Stimulated activated naive CD4-positive, alpha-beta T cell treated with Interleukin-2 at 50 U/mL for 16 hours (primary cell): Measurements from ENCODE around the gene ZNF606.

Source experiments
- DNase-seq: peaks from one replicate; lab custom pipeline; 2025; lab: John Stamatoyannopoulos, UW

The ZNF606 gene

GRCh38 chr19:58002384-58003173, at the start of gene ZNF606:
ZNF606 (minus strand) TSS chr19:58002820; CDS start chr19:58001319, 1,501 bp downstream.
- DNase-seq: peak; percentile 76

- DNase-seq: no peak
Measured at GRCh38 chr19:58052256-58052655, 49.6 kb upstream of the ZNF606 start.

- no peak for DNase-seq
Measured at GRCh38 chr19:58047672-58048071, 45.1 kb upstream of the ZNF606 start.

GRCh38 chr19:58046856-58047255, 44.2 kb upstream of the ZNF606 start:
- DNase-seq: no peak

- DNase-seq: no peak
Measured at GRCh38 chr19:58045411-58046050, 42.9 kb upstream of the ZNF606 start.

GRCh38 chr19:58044886-58045285, 42.3 kb upstream of the ZNF606 start:
- DNase-seq: no peak

GRCh38 chr19:58044391-58044790, 41.8 kb upstream of the ZNF606 start:
- DNase-seq: no peak

- DNase-seq: no peak
Measured at GRCh38 chr19:58042495-58043340, 40.1 kb upstream of the ZNF606 start.

GRCh38 chr19:58040751-58041525, 38.3 kb upstream of the ZNF606 start:
- no peak for DNase-seq

- no peak for DNase-seq
Measured at GRCh38 chr19:58038688-58039204, 36.1 kb upstream of the ZNF606 start.

GRCh38 chr19:58037927-58038687, 35.5 kb upstream of the ZNF606 start:
- DNase-seq: no peak

GRCh38 chr19:58035863-58036262, 33.2 kb upstream of the ZNF606 start:
- DNase-seq: no peak

- no peak for DNase-seq
Measured at GRCh38 chr19:58034477-58034793, 31.8 kb upstream of the ZNF606 start.

- no peak for DNase-seq
Measured at GRCh38 chr19:58033741-58034476, 31.3 kb upstream of the ZNF606 start, which contains the start of gene ZSCAN1. ZSCAN1 (plus strand) TSS chr19:58034025; CDS start chr19:58037837, 3,812 bp downstream.

GRCh38 chr19:58024661-58025060, 22.0 kb upstream of the ZNF606 start:
- DNase-seq: no peak

GRCh38 chr19:58022283-58022660, 19.7 kb upstream of the ZNF606 start:
- DNase-seq: no peak

- peak; percentile 4 for DNase-seq
Measured at GRCh38 chr19:58021541-58022282, 19.1 kb upstream of the ZNF606 start.

GRCh38 chr19:58020129-58020528, 17.5 kb upstream of the ZNF606 start:
- DNase-seq: no peak

- DNase-seq: no peak
Measured at GRCh38 chr19:58014141-58014540, 11.5 kb upstream of the ZNF606 start.
